Lower leg skin (tissue), 4 donors: ENCODE measurements around the gene CD99L2. TPM values are rescaled to one million over a fixed set of nuclear protein-coding genes. Genes with fewer than 3 reads are reported as not detected.

Experiments used
- DNase-seq, 2 donors: peaks; one replicate each; pipeline ENCODE4 v3.0.0-alpha.2; 2019; ENCODE audit warnings: low spot score in 2 of 2
- H3K4me3 ChIP-seq: fragments of 200-600 bp; sonication (generic); 2 replicates; pipeline ENCODE4 v1.5.1; 2017; ENCODE audit warnings: mild to moderate bottlenecking, low read depth; ENCODE audit not compliant: poor library complexity, severe bottlenecking
- POLR2A ChIP-seq, 2 donors: fragments of 450-650 bp; IDR thresholded peaks; one replicate each; pipeline ENCODE4 v1.6.1; 2016 to 2017; ENCODE audit warnings: antibody characterized with exemption in 2 of 2, mild to moderate bottlenecking in 1 of 2, moderate library complexity in 1 of 2
- WGBS, 2 donors: methylation state at CpG; one replicate each; pipeline ENCODE4 v1.1.5; 2018; 5-methylcytosine and 5-hydroxymethylcytosine counted together
- intact Hi-C: fragments of 100-400 bp; cut with DNase I; formaldehyde crosslinking; loops from one replicate; pipeline ENCODE4 v1.15.0; 2023; ENCODE audit warnings: low total_unique reads
- total RNA-seq, 4 donors: library from RNA; depleted of rRNA; stranded (reverse); fragments of >200 nt; gene quantifications; one replicate each; pipeline ENCODE4 v1.1.0, GENCODE V29; 2016
- TF ChIP-seq, protein P1 (sequence below), 3 donors: fragments of 450-650 bp; IDR thresholded peaks; one replicate each; pipeline ENCODE4 v1.5.1; 2016; ENCODE audit warnings: antibody characterized with exemption in 3 of 3, mild to moderate bottlenecking in 3 of 3, moderate library complexity in 2 of 3

The CD99L2 gene
- total RNA-seq, 4 donors from 2014 or later: 7.5 to 26.8 (median 17.3) TPM

DNA sequence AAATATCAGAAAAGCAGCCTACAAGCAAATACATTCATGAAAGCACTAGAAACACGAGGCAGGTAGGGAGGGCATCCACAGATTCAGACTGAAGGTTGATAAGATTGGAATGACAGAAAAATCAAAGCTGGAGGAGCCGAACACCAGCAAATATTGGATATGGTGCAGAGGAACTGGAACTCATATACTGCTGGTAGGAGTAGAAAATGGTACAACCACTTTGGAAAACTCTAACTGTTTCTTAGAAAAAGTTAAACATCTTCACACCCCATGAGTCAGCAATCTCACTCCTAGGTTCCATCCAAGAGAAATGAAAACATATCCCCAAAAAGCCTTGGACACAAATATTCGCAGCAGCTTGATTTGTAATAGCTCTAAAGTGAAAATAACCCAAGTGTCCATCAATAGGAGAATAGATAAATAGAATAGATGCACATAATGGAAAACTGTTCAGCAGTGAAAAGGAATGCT is 27.1 kb downstream of the CD99L2 start:
- WGBS, 2 donors: 68 to 87% methylated on average over 3 of the region's 3 CpGs
- DNase-seq: peak in 1 of 2 donors; percentile 21
- TF ChIP-seq, protein P1, sequence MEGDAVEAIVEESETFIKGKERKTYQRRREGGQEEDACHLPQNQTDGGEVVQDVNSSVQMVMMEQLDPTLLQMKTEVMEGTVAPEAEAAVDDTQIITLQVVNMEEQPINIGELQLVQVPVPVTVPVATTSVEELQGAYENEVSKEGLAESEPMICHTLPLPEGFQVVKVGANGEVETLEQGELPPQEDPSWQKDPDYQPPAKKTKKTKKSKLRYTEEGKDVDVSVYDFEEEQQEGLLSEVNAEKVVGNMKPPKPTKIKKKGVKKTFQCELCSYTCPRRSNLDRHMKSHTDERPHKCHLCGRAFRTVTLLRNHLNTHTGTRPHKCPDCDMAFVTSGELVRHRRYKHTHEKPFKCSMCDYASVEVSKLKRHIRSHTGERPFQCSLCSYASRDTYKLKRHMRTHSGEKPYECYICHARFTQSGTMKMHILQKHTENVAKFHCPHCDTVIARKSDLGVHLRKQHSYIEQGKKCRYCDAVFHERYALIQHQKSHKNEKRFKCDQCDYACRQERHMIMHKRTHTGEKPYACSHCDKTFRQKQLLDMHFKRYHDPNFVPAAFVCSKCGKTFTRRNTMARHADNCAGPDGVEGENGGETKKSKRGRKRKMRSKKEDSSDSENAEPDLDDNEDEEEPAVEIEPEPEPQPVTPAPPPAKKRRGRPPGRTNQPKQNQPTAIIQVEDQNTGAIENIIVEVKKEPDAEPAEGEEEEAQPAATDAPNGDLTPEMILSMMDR (IDR thresholded peaks at IDR 0.05): no peak
- TF ChIP-seq POLR2A (IDR thresholded peaks at IDR 0.05): no peak

DNA sequence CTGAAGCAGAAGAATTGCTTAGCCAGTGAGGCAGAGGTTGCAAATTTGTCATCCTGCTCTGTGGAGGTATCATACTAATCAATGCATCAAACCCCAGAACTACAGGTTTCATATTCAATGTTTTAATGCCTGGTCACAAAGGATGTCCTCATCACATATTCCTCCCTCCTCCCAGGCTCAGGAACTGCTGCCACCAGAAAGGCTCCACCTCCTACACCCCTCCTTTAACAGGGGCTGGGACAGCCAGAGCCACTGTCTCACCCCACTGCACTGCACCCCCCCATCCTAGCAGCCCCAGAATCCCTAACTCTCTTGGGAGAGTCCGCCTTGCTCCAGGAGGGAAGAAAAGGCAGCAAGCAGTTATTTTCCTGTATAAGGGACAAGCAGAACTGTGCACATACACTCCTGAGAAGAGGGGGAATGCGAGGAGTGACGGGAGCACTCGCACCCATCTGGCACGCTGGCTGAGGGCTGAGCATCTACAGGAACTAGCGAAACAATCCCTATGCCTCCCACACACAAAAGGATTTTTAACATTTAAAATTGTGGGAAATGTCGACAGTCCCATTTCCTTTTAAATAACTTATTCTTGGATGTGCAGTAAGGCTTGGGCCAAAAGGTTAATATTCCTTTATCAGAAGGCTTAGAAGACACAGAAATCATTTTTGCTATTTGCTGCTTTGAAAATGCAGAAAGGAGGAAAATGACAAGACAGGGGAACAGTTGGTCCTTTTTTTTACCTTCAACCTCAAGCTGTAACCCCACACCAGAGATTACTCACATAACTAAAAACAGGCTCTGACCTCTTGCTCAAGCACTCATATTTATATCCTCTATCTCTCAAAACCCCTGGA is 27.8 kb downstream of the CD99L2 start:
- intact Hi-C loops: no loop called here
- no peak overlapping the region for H3K4me3 ChIP-seq
- peak in 1 of 2 donors; percentile 43 for DNase-seq
- WGBS, 2 donors: 87% methylated on average over 7 of the region's 7 CpGs
- TF ChIP-seq, protein P1 (IDR thresholded peaks at IDR 0.05): no peak
- TF ChIP-seq POLR2A (IDR thresholded peaks at IDR 0.05): no peak

More for the DNA sequence above, 27.1 kb downstream of the CD99L2 start:
- no peak overlapping the region for H3K4me3 ChIP-seq
- intact Hi-C loops: no loop called here

DNA sequence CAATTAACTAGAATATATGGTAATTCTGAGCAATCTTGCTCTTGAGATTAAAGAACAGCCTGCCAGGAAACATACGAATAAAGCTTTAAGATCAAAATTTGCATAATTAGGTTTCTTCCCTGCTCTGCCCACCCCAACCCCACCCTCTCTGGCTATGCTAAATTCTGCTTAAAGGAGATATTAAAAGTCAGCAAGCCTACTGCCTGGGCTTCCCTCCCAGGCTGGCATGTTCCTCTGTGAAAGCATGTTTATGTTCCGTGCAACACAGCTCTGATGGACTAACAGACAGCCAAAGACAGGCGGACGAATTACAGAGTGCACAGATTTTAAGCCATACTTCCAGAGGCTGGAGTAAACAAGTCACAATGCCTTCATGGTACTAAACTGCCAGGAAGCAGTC is 28.4 kb downstream of the CD99L2 start:
- TF ChIP-seq, protein P1 (IDR thresholded peaks at IDR 0.05): no peak
- TF ChIP-seq POLR2A (IDR thresholded peaks at IDR 0.05): no peak
- intact Hi-C loops: no loop called here
- H3K4me3 ChIP-seq: no peak overlapping the region
- peak in 1 of 2 donors; percentile 17 for DNase-seq
- 32 to 54% methylated on average over 4 of the region's 4 CpGs for WGBS, 2 donors

DNA sequence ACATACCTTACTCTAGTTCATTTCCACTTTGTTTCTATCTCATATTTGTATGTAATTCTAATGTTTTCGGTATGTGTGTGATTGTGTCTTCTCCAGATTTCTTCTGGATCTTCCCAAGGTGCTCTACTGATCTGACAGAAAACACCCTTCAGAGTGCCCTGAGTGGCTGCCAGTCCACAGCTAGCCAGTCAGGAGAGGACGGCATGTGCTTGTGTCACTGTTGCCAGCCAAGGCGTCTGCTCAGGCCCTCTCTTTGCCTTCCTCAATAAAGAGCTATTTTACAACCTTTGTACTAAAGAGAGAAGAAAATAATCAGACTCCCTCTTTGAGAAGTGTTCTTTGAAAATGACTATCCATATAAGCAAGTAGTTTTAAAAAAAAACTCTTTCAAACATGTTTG is 29.0 kb downstream of the CD99L2 start:
- intact Hi-C loops: no loop called here
- 61 to 68% methylated on average over 3 of the region's 3 CpGs for WGBS, 2 donors
- DNase-seq: peak in 1 of 2 donors; percentile 25
- TF ChIP-seq POLR2A (IDR thresholded peaks at IDR 0.05): no peak
- TF ChIP-seq, protein P1 (IDR thresholded peaks at IDR 0.05): no peak
- H3K4me3 ChIP-seq: no peak overlapping the region

DNA sequence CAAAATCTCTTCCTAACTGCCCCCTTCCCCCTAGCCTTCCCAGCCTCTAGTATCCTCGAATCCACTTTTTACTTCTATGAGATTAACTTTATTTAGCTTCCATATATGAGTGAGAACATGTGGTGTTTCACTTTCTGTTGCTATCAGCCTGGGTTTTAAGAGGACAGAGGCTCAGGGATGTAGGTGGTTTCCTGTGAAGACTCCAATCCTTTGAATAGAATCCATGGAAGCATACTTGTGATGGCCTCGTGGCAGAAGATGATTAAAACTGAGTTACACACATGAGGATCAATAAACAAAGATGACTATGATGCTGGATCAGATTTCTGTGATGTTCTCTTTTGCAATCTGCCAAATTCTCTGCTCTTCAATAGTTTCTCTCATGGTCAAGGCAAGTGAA is 29.8 kb downstream of the CD99L2 start:
- TF ChIP-seq POLR2A (IDR thresholded peaks at IDR 0.05): no peak
- TF ChIP-seq, protein P1 (IDR thresholded peaks at IDR 0.05): no peak
- 56 to 69% methylated on average over 2 of the region's 2 CpGs for WGBS, 2 donors
- intact Hi-C loops: no loop called here
- DNase-seq: no peak
- no peak overlapping the region for H3K4me3 ChIP-seq
